Mesendoderm (in vitro differentiated cells): Measurements from ENCODE around the gene SEC62.

ENCODE experiments used
- DNase-seq: peaks from one replicate; pipeline ENCODE4 v3.0.0; 2013
- H2AK5ac ChIP-seq: 2 replicates; pipeline ENCODE4 v1.6.1; 2013; ENCODE audit warnings: low read length, inconsistent platforms
- H2BK120ac ChIP-seq: 2 replicates; pipeline ENCODE4 v1.6.1; 2013; ENCODE audit warnings: low read depth, mild to moderate bottlenecking, low read length, moderate library complexity, mixed read lengths
- H2BK15ac ChIP-seq: replicated peaks from 2 replicates; pipeline ENCODE4 v1.6.1; 2013; ENCODE audit warnings: low read depth, mild to moderate bottlenecking, moderate library complexity
- H2BK5ac ChIP-seq: 2 replicates; pipeline ENCODE4 v1.6.1; 2013; ENCODE audit warnings: low read length, inconsistent platforms
- H3K18ac ChIP-seq: 2 replicates; pipeline ENCODE4 v1.6.1; 2013; ENCODE audit warnings: mild to moderate bottlenecking, low read length, mixed read lengths
- H3K23ac ChIP-seq: one replicate; pipeline ENCODE4 v1.6.1; 2013; ENCODE audit warnings: low read length
- H3K27ac ChIP-seq: 2 replicates; pipeline ENCODE4 v1.5.1; 2013; ENCODE audit warnings: low read depth, mild to moderate bottlenecking, inconsistent platforms, low read length, moderate library complexity
- H3K27me3 ChIP-seq: 2 replicates; pipeline ENCODE4 v1.6.1; 2013; ENCODE audit warnings: low read length, control low read depth, mild to moderate bottlenecking, inconsistent platforms; ENCODE audit not compliant: insufficient read depth, poor library complexity
- H3K36me3 ChIP-seq: 2 replicates; pipeline ENCODE4 v1.6.1; 2013; ENCODE audit warnings: low read length, inconsistent platforms; ENCODE audit not compliant: control insufficient read depth, insufficient read depth
- H3K4ac ChIP-seq: one replicate; pipeline ENCODE4 v1.6.1; 2013; ENCODE audit warnings: low read depth, mild to moderate bottlenecking, low read length, moderate library complexity
- H3K4me1 ChIP-seq: 2 replicates; pipeline ENCODE4 v1.6.1; 2013; ENCODE audit warnings: low read depth, low read length, inconsistent platforms; ENCODE audit not compliant: control insufficient read depth
- H3K4me2 ChIP-seq: 2 replicates; pipeline ENCODE4 v1.6.1; 2013; ENCODE audit warnings: low read length
- H3K4me3 ChIP-seq: 2 replicates; pipeline ENCODE4 v1.5.1; 2013; ENCODE audit warnings: mild to moderate bottlenecking, low read length
- H3K56ac ChIP-seq: one replicate; pipeline ENCODE4 v1.6.1; 2013; ENCODE audit warnings: low read length
- H3K79me1 ChIP-seq: 2 replicates; pipeline ENCODE4 v1.6.1; 2013; ENCODE audit warnings: low read length, inconsistent platforms
- H3K79me2 ChIP-seq: 2 replicates; pipeline ENCODE4 v1.6.1; 2013; ENCODE audit warnings: mild to moderate bottlenecking, low read length; ENCODE audit not compliant: control insufficient read depth, insufficient read depth
- H3K9ac ChIP-seq: 2 replicates; pipeline ENCODE4 v1.6.1; 2013; ENCODE audit warnings: low read length, inconsistent platforms
- H4K5ac ChIP-seq: one replicate; pipeline ENCODE4 v1.6.1; 2013; ENCODE audit warnings: low read length
- H4K8ac ChIP-seq: one replicate; pipeline ENCODE4 v1.6.1; 2013; ENCODE audit warnings: low read depth, mild to moderate bottlenecking, control low read depth, low read length, moderate library complexity
- WGBS: extraction: QIAGEN DNeasy Blood & Tissue Kit; methylation state at CpG from one replicate; pipeline ENCODE4 v1.1.7; 2013; ENCODE audit warnings: low lambda C conversion rate, missing lambda C conversion rate; ENCODE audit not compliant: insufficient coverage; ENCODE audit errors: extremely low coverage; 5-methylcytosine and 5-hydroxymethylcytosine counted together

SEC62 gene

GRCh38 chr3:170024581-170024980 is 58.0 kb downstream of the SEC62 start:
- Histone ChIP-seq H3K4me3 (no peak overlapping the region), H4K5ac (no peak overlapping the region), H3K36me3 (no peaks in the 10 kb centered on the region), H2AK5ac (no peak overlapping the region), H3K9ac (no peak overlapping the region), H2BK120ac (no peak overlapping the region), H3K18ac (no peak overlapping the region), H2BK5ac (no peak overlapping the region), H3K79me2 (no peaks in the 10 kb centered on the region), H3K4ac (no peak overlapping the region), H4K8ac (no peak overlapping the region), H3K4me1 (no peaks in the 10 kb centered on the region), H3K27ac (no peak overlapping the region), H3K79me1 (no peaks in the 10 kb centered on the region), H3K56ac (no peak overlapping the region), H2BK15ac (no peak overlapping the region), H3K4me2 (no peak overlapping the region), H3K23ac (no peak overlapping the region), H3K27me3 (no peaks in the 10 kb centered on the region)
- no CpG with 5 or more reads among the region's 4 CpGs for WGBS
- DNase-seq, result no peak

GRCh38 chr3:170027233-170028102 is 60.9 kb downstream of the SEC62 start:
- no CpG with 5 or more reads among the region's 4 CpGs for WGBS
- no peaks in the 10 kb centered on the region for H3K27me3 ChIP-seq
- H3K4me1 ChIP-seq, result no peaks in the 10 kb centered on the region
- H3K56ac ChIP-seq, result no peak overlapping the region
- no peak overlapping the region for H2BK5ac ChIP-seq
- no peaks in the 10 kb centered on the region for H3K79me2 ChIP-seq
- H3K18ac ChIP-seq, result no peak overlapping the region
- H3K27ac ChIP-seq, result no peak overlapping the region
- no peak for DNase-seq
- H4K5ac ChIP-seq, result no peak overlapping the region
- no peak overlapping the region for H3K4ac ChIP-seq
- H3K4me3 ChIP-seq, result no peak overlapping the region
- H2AK5ac ChIP-seq, result no peak overlapping the region
- H3K36me3 ChIP-seq, result no peaks in the 10 kb centered on the region
- H3K79me1 ChIP-seq, result no peaks in the 10 kb centered on the region
- H2BK120ac ChIP-seq, result no peak overlapping the region
- no peak overlapping the region for H3K4me2 ChIP-seq
- H2BK15ac ChIP-seq, result no peak overlapping the region
- H3K23ac ChIP-seq, result no peak overlapping the region
- H4K8ac ChIP-seq, result no peak overlapping the region
- H3K9ac ChIP-seq, result no peak overlapping the region

- H3K23ac ChIP-seq, result no peak overlapping the region
- H3K4ac ChIP-seq, result no peak overlapping the region
- peak; percentile 52 for DNase-seq
- no peak overlapping the region for H2BK120ac ChIP-seq
- no peaks in the 10 kb centered on the region for H3K36me3 ChIP-seq
- H2BK5ac ChIP-seq, result no peak overlapping the region
- H3K79me2 ChIP-seq, result no peaks in the 10 kb centered on the region
- no peaks in the 10 kb centered on the region for H3K79me1 ChIP-seq
- H2BK15ac ChIP-seq, result no peak overlapping the region
- H3K4me2 ChIP-seq, result no peak overlapping the region
- H3K9ac ChIP-seq, result no peak overlapping the region
- WGBS, result no CpG with 5 or more reads among the region's 8 CpGs
- no peak overlapping the region for H3K18ac ChIP-seq
- H3K4me1 ChIP-seq, result peaks cover 3% of the 10 kb centered on the region
- no peak overlapping the region for H3K56ac ChIP-seq
- H4K5ac ChIP-seq, result no peak overlapping the region
- H4K8ac ChIP-seq, result no peak overlapping the region
- no peak overlapping the region for H3K27ac ChIP-seq
- H2AK5ac ChIP-seq, result no peak overlapping the region
- H3K27me3 ChIP-seq, result no peaks in the 10 kb centered on the region
- H3K4me3 ChIP-seq, result no peak overlapping the region
Measured at GRCh38 chr3:170033489-170033888, 66.9 kb downstream of the SEC62 start.

GRCh38 chr3:170037463-170038433 is 71.1 kb downstream of the SEC62 start, which contains the start of gene GPR160:
Gene GPR160 (plus strand): TSS chr3:170037995. CDS start chr3:170083973, 45,978 bp downstream.
- H2AK5ac ChIP-seq, result no peak within 1 kb of the TSS
- DNase-seq, result peak; percentile 80
- peak within 1 kb of the TSS; percentile 34 for H3K4me3 ChIP-seq
- H2BK5ac ChIP-seq, result no peak within 1 kb of the TSS
- no CpG with 5 or more reads among the region's 78 CpGs for WGBS
- no peak within 1 kb of the TSS for H4K8ac ChIP-seq
- peak within 1 kb of the TSS; percentile 90 for H3K4me2 ChIP-seq
- no peak within 1 kb of the TSS for H3K23ac ChIP-seq
- peak within 1 kb of the TSS; percentile 64 for H3K56ac ChIP-seq
- no peak within 1 kb of the TSS for H3K4ac ChIP-seq
- peak within 1 kb of the TSS; percentile 38 for H3K9ac ChIP-seq
- H2BK120ac ChIP-seq, result no peak within 1 kb of the TSS
- H3K27me3 ChIP-seq, result no peaks in the 10 kb centered on the region
- no peak within 1 kb of the TSS for H3K18ac ChIP-seq
- peaks cover 3% of the 10 kb centered on the region for H3K4me1 ChIP-seq
- H3K27ac ChIP-seq, result no peak within 1 kb of the TSS
- no peaks in the 10 kb centered on the region for H3K79me2 ChIP-seq
- no peaks in the 10 kb centered on the region for H3K79me1 ChIP-seq
- H4K5ac ChIP-seq, result no peak within 1 kb of the TSS
- no peaks in the 10 kb centered on the region for H3K36me3 ChIP-seq
- H2BK15ac ChIP-seq, result no peak within 1 kb of the TSS

- Histone ChIP-seq H3K56ac (peak overlapping the region; percentile 64), H4K5ac (no peak overlapping the region), H3K79me1 (no peaks in the 10 kb centered on the region), H2BK5ac (no peak overlapping the region), H3K4me1 (no peaks in the 10 kb centered on the region), H4K8ac (no peak overlapping the region), H3K23ac (no peak overlapping the region), H2AK5ac (no peak overlapping the region), H2BK15ac (no peak overlapping the region), H3K79me2 (no peaks in the 10 kb centered on the region), H3K27ac (no peak overlapping the region), H3K4me2 (peak overlapping the region; percentile 90), H3K36me3 (no peaks in the 10 kb centered on the region), H2BK120ac (no peak overlapping the region), H3K18ac (no peak overlapping the region), H3K9ac (no peak overlapping the region), H3K27me3 (no peaks in the 10 kb centered on the region), H3K4me3 (peak overlapping the region; percentile 34), H3K4ac (no peak overlapping the region)
- WGBS, result no CpG with 5 or more reads among the region's 51 CpGs
- DNase-seq, result peak; percentile 61
Measured at GRCh38 chr3:170038434-170039110, 72.0 kb downstream of the SEC62 start.
